Tibial nerve (tissue), 4 donors: ENCODE measurements around the gene ACAA1. TPM values are rescaled to one million over a fixed set of nuclear protein-coding genes. Genes with fewer than 3 reads are reported as not detected.

ENCODE experiments used
- DNase-seq, 2 donors: peaks; one replicate each; pipeline ENCODE4 v3.0.0-alpha.2; 2019; ENCODE audit warnings: low spot score in 2 of 2
- H3K27ac ChIP-seq, 4 donors: fragments of 200-600 bp; sonication (generic) in 3 of 4; one replicate each; pipeline ENCODE4 v1.5.1; 2017 to 2019; ENCODE audit warnings: mild to moderate bottlenecking in 1 of 4
- H3K27me3 ChIP-seq, 2 donors: fragments of 200-600 bp; sonication (generic) in 1 of 2; one replicate each; pipeline versions ENCODE4 v1.5.1 to v1.6.0; 2017 to 2019
- H3K36me3 ChIP-seq, 3 donors: fragments of 200-600 bp; sonication (generic); one replicate each; pipeline ENCODE4 v1.5.1; 2018 to 2019
- H3K4me1 ChIP-seq, 4 donors: fragments of 200-600 bp; sonication (generic) in 3 of 4; one replicate each; pipeline ENCODE4 v1.5.1; 2017 to 2019
- H3K4me3 ChIP-seq, 4 donors: fragments of 200-600 bp; sonication (generic) in 3 of 4; one replicate each; pipeline ENCODE4 v1.5.1; 2017 to 2019; ENCODE audit warnings: mild to moderate bottlenecking in 1 of 4, moderate library complexity in 1 of 4
- H3K9me3 ChIP-seq, 4 donors: fragments of 200-600 bp; sonication (generic) in 3 of 4; one replicate each; pipeline ENCODE4 v1.5.1; 2017 to 2019
- EP300 ChIP-seq, 2 donors: sonication (generic); formaldehyde crosslinking; IDR thresholded peaks; one replicate each; pipeline ENCODE4 v1.6.1; 2017; ENCODE audit warnings: antibody characterized with exemption in 2 of 2, mild to moderate bottlenecking in 1 of 2
- POLR2A ChIP-seq, 2 donors: fragments of 450-650 bp; IDR thresholded peaks; one replicate each; pipeline ENCODE4 v1.6.1; 2017; ENCODE audit warnings: antibody characterized with exemption in 2 of 2, mild to moderate bottlenecking in 2 of 2, moderate library complexity in 2 of 2
- WGBS, 2 donors: methylation state at CpG; one replicate each; pipeline ENCODE4 v1.1.5; 2018; 5-methylcytosine and 5-hydroxymethylcytosine counted together
- total RNA-seq, 4 donors: library from RNA; depleted of rRNA; stranded (reverse); fragments of >200 nt; gene quantifications; one replicate each; pipeline ENCODE4 v1.1.0, GENCODE V29; 2016
- TF ChIP-seq, protein P1 (sequence below), 5 experiments: fragments of 200-600 bp in 3 of 5; fragments of 450-650 bp in 2 of 5; sonication (generic) in 3 of 5; IDR thresholded peaks; one replicate each; pipeline ENCODE4 v1.5.1; 2016 to 2019; ENCODE audit warnings: antibody characterized with exemption in 5 of 5, mild to moderate bottlenecking in 3 of 5, moderate library complexity in 2 of 5

ACAA1 gene
- total RNA-seq, 4 donors from 2014 or later: 63.9 to 83.3 (median 80.5) TPM

DNA sequence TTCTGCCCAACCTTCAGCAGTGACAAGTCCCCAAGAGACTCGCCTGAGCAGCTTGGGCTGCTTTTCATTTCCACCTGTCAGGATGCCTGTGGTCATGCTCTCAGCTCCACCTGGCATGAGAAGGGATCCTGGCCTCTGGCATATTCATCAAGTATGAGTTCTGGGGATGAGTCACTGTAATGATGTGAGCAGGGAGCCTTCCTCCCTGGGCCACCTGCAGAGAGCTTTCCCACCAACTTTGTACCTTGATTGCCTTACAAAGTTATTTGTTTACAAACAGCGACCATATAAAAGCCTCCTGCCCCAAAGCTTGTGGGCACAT lies 5.0 kb upstream of the ACAA1 start:
- Histone ChIP-seq H3K4me3 (no peak overlapping the region), H3K27me3 (no peaks in the 10 kb centered on the region), H3K27ac (no peak overlapping the region), H3K9me3 (peaks cover 0 to 10% (median 0%) of the 10 kb centered on the region in 4 donors), H3K36me3 (peaks cover 0 to 27% (median 4%) of the 10 kb centered on the region in 3 donors), H3K4me1 (peaks cover 0 to 30% (median 14%) of the 10 kb centered on the region in 4 donors)
- 96 to 97% methylated on average over 2 of the region's 2 CpGs for WGBS, 2 donors
- DNase-seq: no peak
- no peak for TF ChIP-seq POLR2A (IDR thresholded peaks at IDR 0.05)
- TF ChIP-seq, protein P1, sequence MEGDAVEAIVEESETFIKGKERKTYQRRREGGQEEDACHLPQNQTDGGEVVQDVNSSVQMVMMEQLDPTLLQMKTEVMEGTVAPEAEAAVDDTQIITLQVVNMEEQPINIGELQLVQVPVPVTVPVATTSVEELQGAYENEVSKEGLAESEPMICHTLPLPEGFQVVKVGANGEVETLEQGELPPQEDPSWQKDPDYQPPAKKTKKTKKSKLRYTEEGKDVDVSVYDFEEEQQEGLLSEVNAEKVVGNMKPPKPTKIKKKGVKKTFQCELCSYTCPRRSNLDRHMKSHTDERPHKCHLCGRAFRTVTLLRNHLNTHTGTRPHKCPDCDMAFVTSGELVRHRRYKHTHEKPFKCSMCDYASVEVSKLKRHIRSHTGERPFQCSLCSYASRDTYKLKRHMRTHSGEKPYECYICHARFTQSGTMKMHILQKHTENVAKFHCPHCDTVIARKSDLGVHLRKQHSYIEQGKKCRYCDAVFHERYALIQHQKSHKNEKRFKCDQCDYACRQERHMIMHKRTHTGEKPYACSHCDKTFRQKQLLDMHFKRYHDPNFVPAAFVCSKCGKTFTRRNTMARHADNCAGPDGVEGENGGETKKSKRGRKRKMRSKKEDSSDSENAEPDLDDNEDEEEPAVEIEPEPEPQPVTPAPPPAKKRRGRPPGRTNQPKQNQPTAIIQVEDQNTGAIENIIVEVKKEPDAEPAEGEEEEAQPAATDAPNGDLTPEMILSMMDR (IDR thresholded peaks at IDR 0.05): no peak
- TF ChIP-seq EP300 (IDR thresholded peaks at IDR 0.05): no peak

DNA sequence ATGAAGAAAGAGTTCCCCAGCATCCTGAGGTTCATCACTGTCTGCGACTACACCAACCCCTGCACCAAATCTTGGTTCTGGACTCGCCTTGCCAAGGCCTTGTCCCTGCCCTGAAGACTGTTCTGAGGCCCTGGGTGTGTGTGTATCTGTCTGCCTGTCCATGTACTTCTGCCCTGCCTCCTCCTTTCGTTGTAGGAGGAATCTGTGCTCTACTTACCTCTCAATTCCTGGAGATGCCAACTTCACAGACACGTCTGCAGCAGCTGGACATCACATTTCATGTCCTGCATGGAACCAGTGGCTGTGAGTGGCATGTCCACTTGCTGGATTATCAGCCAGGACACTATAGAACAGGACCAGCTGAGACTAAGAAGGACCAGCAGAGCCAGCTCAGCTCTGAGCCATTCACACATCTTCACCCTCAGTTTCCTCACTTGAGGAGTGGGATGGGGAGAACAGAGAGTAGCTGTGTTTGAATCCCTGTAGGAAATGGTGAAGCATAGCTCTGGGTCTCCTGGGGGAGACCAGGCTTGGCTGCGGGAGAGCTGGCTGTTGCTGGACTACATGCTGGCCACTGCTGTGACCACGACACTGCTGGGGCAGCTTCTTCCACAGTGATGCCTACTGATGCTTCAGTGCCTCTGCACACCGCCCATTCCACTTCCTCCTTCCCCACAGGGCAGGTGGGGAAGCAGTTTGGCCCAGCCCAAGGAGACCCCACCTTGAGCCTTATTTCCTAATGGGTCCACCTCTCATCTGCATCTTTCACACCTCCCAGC lies 4.4 kb upstream of the ACAA1 start:
- TF ChIP-seq, protein P1 (IDR thresholded peaks at IDR 0.05): no peak
- no peak for TF ChIP-seq POLR2A (IDR thresholded peaks at IDR 0.05)
- no peak for TF ChIP-seq EP300 (IDR thresholded peaks at IDR 0.05)
- Histone ChIP-seq H3K4me1 (peaks cover 0 to 30% (median 14%) of the 10 kb centered on the region in 4 donors), H3K36me3 (peaks cover 0 to 27% (median 4%) of the 10 kb centered on the region in 3 donors), H3K9me3 (peaks cover 0 to 5% (median 0%) of the 10 kb centered on the region in 4 donors), H3K4me3 (no peak overlapping the region), H3K27ac (no peak overlapping the region), H3K27me3 (no peaks in the 10 kb centered on the region)
- 93% methylated on average over 7 of the region's 7 CpGs for WGBS, 2 donors
- DNase-seq: no peak

DNA sequence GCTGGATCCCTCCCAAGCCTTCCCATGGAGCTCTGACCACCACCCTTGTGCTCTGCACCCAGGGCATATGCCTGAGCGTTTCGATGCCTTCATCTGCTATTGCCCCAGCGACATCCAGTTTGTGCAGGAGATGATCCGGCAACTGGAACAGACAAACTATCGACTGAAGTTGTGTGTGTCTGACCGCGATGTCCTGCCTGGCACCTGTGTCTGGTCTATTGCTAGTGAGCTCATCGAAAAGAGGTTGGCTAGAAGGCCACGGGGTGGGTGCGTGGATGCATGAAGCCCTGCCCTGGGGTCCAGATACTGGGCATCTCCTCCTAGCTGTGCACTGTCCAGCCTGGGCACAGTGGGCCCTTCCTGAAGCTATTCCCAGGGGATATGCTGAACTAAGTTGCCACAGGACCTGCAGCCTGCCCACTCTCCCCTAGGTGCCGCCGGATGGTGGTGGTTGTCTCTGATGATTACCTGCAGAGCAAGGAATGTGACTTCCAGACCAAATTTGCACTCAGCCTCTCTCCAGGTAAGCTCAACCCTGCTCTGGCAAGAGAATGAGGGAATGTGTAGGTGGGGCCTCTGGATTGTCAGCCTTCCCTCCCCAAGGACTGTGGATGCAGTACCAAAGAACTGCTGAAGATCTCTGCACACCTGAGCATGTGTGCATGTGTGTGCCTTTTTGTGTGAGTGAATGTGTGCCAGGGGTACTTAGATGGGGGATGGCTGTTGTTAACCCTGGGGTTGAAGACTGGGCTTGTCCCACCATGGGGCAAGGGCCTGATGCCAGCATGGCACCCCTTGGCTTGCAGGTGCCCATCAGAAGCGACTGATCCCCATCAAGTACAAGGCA lies 3.6 kb upstream of the ACAA1 start:
- 93 to 95% methylated on average over 12 to 13 of the region's 13 CpGs for WGBS, 2 donors
- no peak for DNase-seq
- TF ChIP-seq EP300 (IDR thresholded peaks at IDR 0.05) (no peak), POLR2A (IDR thresholded peaks at IDR 0.05) (no peak)
- TF ChIP-seq, protein P1 (IDR thresholded peaks at IDR 0.05): no peak

DNA sequence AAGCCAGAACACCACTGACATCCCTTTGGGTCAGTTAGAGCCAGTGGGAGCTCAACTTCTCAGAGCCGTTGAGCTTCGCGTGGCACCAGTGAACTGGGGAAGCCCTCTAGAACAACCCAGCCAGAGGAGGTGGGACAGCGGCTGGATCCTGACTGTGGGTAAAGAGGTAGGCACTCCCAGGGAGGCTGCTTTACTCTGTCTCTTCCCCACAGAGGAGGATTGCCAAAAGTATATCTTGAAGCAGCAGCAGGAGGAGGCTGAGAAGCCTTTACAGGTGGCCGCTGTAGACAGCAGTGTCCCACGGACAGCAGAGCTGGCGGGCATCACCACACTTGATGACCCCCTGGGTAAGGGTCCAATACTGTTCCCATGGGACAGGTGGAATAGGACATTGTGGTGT lies 2.7 kb upstream of the ACAA1 start:
- Histone ChIP-seq H3K27ac (peak overlapping the region in 2 of 4 donors; percentile 92 to 96), H3K36me3 (peaks cover 0 to 32% (median 4%) of the 10 kb centered on the region in 3 donors), H3K4me3 (peak overlapping the region in 3 of 4 donors; percentile 70 to 98 (median 92)), H3K9me3 (no peaks in the 10 kb centered on the region), H3K4me1 (peaks cover 0 to 47% (median 23%) of the 10 kb centered on the region in 4 donors), H3K27me3 (no peaks in the 10 kb centered on the region)
- no peak for DNase-seq
- TF ChIP-seq EP300 (IDR thresholded peaks at IDR 0.05) (no peak), POLR2A (IDR thresholded peaks at IDR 0.05) (no peak)
- TF ChIP-seq, protein P1 (IDR thresholded peaks at IDR 0.05): no peak
- WGBS, 2 donors: 84 to 85% methylated on average over 7 of the region's 7 CpGs

More for the DNA sequence above, 3.6 kb upstream of the ACAA1 start:
- Histone ChIP-seq H3K4me1 (peaks cover 0 to 38% (median 19%) of the 10 kb centered on the region in 4 donors), H3K27me3 (no peaks in the 10 kb centered on the region), H3K4me3 (no peak overlapping the region), H3K36me3 (peaks cover 0 to 27% (median 4%) of the 10 kb centered on the region in 3 donors), H3K9me3 (no peaks in the 10 kb centered on the region), H3K27ac (no peak overlapping the region)
